GM18498 (cell line): ENCODE data around the gene FBLN7.

Source experiments
- ATAC-seq: cut with Tn5 transposase; IDR thresholded peaks from one replicate; pipeline ENCODE4 v1.9.1; 2021; ENCODE audit warnings: mild to moderate bottlenecking, moderate library complexity; ENCODE audit not compliant: unreplicated experiment

FBLN7 gene

DNA sequence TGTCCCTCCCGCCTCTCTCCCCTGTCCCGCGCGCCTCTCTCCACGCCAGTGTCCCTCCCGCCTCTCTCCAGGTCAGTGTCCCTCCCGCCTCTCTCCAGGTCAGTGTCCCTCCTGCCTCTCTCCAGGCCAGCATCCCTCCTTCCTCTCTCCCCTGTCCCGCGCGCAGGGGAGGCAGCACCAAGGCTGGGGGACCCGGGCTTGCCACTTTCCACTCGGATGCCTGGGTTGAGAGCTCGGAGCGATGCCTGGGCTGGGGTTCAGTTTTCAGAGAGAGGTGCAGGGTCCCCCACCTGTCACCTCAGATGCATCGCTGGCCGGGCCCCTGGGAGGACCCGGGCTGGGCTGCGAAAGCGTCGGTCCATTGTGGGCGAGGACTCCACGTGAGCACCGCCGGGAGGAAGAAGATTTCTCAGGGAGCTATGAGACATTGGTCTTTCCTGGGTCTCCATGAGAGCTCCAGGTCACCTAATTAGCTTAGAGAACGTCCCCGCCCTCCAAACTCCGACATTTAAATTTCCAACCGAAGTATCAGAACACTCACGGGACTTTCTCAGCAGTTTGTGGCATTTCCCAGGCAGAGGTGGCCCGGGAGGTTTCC, 2.1 kb downstream of the FBLN7 start:
- no peak for ATAC-seq

DNA sequence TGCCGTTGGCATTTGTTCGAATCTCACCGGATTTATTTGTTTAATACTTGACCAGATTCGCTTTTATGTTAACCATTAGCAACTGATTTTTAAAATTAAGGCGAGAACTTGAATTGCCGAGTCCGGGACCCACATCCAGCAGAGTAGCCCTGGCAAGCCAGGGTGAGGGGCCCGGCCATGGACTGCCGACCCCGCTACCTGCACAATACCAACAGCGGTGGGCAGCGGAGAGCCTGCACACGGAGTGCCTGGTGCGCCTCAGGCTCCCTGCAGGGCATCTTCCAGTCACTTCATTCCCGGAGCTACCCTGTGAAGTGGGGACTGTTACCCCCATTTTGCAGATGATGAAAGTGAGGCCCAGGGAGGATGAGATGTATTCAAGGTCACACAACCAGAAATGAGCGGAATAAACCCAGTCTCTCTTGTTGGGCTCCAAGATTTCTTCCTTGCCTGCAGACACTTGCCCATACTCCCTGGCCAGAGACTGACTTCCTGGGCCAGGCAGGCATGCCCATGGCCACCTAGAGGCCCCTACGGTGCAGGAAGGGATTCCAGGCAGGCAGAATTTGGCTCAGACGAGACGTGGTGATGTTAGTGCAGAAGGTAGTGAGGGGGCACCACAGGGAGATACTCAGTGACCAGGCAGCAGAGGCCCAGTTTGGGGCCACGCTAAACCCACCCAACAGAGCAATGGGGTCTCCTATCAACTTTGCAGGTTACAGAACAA, 2.9 kb downstream of the FBLN7 start:
- ATAC-seq, result no peak

DNA sequence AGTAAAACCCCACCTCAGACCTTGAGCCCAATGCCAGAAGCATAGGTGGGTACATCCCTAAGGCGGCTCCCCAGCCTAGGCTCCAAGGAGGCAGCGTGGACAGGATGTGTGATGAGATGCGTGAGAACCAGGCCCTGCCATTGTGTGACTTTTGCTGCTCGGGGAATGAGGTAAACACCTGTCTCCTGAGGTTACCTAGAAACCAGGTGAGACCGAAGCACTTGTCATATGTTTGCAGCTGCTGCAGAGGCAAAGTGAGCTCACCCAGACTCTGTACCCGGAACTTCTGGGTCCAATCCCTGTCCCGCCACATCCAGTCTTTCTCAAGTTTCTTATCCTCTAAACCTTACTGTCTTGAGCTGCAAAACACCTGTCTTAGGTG, 3.4 kb downstream of the FBLN7 start:
- no peak for ATAC-seq

GRCh38 chr2:112142525-112143078, 4.4 kb downstream of the FBLN7 start:
- ATAC-seq, result no peak

GRCh38 chr2:112143150-112143549, 5.0 kb downstream of the FBLN7 start:
- no peak for ATAC-seq

DNA sequence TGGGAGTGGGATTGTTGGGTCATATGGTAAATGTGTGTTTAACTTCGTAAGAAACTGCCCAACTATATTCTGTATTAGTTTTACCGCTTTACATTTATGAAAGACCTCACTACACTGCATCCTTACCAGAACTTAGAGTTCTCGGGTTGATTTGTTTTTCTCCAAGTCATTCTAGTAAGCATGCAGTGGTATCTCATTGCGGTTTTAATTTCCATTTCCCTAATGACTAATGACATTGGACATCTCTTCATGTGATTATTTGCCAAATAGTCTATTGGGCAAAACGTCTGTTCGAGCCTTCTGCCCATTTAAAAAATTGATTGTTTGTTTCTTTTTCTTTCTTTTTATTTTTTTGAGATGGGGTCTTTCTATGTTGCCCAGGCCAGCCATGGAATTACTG, 6.8 kb downstream of the FBLN7 start:
- no peak for ATAC-seq

DNA sequence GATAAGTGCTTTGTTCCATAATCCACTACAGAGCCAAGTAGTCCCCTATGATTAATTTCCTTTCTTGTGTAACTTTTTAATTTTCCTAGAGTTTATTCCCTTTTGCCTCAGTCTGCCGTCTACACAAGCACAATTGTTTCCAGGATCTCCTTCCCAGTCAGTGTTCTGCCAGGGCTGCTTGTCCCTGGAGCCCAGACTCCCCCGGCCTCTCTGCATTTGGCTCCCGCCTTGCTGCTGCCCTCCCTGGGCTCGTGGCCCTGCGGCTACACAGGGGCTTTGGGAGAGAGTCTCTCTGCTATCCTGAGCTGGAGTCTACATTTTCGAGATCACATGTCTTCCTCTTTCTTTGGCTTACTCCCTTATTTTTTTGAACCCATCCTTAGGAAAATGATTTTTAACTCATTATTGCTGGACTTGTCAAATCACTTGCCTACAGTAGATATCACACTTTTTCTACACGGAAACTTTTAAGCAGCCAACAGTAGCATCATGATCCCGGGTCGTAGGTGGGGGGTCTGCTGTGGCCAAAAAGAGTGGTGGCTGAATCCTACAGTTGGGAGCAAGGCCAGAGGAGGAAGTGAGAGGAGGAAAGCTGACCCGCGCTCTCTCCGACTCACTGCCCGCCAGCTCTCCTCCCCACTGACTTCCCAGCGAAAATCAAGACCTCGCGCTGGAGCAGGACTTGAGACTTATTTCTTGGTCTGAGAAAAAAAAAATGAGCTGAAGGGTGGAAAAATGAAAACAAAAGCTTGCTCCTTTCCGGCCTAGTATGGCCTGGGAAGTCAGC, 9.4 kb downstream of the FBLN7 start:
- ATAC-seq, result no peak

- ATAC-seq, result no peak
These were observed 10.3 kb downstream of the FBLN7 start for GRCh38 chr2:112148477-112148876.

DNA sequence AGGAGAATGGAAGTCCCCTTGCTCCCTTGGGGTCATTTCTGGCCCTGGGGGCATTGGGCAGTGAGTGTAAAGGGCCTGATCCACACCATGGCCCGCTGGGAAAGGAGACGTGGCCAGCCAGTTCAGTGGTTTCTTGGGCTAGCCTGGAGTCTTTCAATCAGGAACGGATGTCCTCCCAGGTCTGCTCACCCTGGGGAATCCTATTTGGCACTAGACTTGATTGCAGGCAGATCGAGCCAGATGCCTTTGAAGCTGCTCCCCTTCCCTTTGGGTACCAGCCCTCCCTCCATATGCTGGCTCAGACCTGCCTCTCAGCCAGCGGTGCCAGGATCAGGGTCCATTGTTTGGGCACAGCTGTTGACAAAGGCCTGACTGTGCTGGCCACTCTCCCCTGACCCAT, 11.0 kb downstream of the FBLN7 start:
- no peak for ATAC-seq

- no peak for ATAC-seq
These were observed 11.8 kb downstream of the FBLN7 start for GRCh38 chr2:112149866-112150435.

- no peak for ATAC-seq
These were observed 12.3 kb downstream of the FBLN7 start for GRCh38 chr2:112150447-112150846.

- ATAC-seq, result no peak
These were observed 12.7 kb downstream of the FBLN7 start for GRCh38 chr2:112150851-112151250.

GRCh38 chr2:112151271-112151670, 13.1 kb downstream of the FBLN7 start:
- ATAC-seq, result no peak

- ATAC-seq, result no peak
These were observed 13.7 kb downstream of the FBLN7 start for GRCh38 chr2:112151701-112152440.

DNA sequence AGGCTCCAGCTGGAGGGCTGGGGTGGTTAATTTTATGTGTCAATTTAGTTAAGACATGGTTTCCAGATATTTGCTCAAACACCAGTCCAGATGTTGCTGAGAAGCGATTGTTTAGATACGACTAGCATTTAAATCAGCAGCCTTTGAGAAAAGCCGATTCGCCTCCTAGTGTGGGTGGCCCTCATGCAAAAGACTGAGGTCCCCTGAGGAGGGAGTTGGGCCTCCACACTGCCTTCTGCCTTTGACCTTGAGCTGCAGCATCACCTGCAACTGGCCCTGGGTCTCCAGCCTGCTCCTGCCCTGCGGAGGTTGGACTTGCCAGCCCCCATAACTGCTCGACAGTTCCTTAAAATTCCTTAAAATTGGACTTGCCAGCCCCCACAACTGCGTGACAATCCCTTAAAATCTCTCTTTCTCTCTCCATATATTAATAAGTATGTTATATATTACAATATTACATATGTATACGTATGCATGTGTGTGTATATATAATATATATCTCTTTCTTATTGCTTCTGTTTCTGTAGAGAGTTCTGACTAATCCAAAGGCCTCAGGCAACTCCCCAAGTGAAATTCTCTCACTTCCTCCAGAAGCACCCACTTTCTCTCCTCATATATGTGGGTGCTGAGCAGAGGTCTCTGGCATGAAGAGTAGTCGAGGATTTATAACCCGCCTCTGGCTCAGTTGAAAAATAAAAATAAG, 14.4 kb downstream of the FBLN7 start:
- no peak for ATAC-seq

DNA sequence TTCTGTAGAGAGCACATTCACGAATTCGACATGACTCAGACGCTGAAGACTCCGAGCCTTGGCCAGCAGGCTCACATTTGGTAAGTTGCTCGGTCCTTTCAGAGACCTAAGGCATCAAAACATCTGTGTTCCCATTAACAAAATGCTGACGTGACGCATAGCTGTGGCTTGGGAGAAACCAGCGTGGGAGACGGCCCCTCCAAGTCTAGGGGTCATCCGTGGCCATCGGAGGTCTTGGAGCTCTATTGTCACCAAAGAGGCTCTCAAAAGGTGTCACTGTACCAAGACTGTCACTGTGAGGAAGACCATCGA, 14.9 kb downstream of the FBLN7 start:
- ATAC-seq, result no peak

DNA sequence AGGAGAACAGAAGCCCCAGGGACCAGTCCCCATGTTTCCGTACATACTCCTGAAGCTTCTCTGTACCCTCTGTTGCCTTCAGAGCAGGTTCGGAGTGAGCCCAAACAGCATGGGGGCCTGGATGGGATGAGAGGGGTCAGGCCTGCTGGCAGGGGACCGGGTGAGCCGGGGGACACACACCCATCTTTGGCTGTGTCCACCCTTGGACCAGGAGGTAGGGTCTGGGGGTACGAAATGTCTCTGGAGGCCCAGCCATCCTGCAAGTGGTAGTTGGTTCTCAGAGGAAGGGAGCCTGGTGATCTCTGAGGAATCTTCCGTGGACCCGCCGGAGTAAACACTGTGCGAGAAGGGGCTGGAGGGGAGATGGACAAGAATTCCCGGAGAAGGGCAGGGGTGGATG, 15.3 kb downstream of the FBLN7 start:
- ATAC-seq, result no peak

DNA sequence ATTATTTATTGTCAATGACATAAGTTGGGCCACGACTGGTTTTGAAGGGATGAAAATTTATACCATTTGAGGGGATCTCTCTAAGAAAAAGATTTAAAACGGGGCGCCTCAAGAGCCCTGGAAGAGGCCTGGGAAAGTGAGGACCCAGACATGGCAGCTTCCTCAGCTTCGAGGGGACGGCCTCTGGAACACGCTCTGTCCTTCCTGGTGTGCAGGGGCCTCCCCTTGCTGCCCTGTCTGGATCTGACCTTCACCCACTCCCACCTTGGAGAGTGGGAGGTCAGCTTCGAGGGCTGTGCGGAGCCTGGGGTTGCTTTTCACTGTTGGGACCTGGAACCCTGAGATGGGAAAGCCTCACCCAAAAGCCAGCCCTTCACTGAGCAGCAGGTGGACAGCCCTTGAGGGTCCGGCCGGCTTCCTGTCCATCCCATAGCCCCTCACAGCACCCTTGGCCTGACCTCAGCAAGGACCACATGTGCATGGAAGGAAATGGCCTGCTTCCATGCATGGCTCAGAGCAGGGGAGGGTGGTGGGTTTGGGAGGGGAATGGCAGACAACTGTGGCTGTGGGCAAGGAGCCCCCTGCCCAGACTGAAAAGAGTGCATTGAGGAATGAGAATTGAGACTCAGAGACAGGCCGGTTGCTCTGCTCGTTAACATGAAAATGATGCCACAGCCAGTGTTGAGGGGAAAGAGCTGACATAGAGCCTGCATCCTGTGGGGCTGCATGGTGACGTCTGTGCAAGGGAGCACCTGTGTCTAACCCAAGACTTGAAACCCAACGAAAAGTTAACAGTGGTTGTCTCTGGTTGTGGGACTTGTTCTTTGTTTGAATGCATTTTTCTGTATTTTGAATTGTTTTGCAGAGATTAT, 16.3 kb downstream of the FBLN7 start:
- ATAC-seq, result no peak
